Activated CD8-positive, alpha-beta memory T cell treated with anti-CD3 and anti-CD28 coated beads, Interleukin-2, amount 10 ng/mL, durations not matched to agents 7 days and 5 days (primary cell): ENCODE data around the gene STK17A. TPM values are rescaled to one million over a fixed set of nuclear protein-coding genes. Genes with fewer than 3 reads are reported as not detected.
"Not testable (repeated sequence)": the region's sequence is repeated elsewhere in the genome, so short reads cannot be mapped to it uniquely, and the experiment has no call there.

Source experiments
- ATAC-seq: fragments of 150-1000 bp; cut with Tn5 transposase; one replicate; pipeline ENCODE4 v1.10.0; 2021; ENCODE audit warnings: moderate library complexity
- CTCF ChIA-PET: fragments of 350-600 bp; sonication (Branson Sonifier 250); formaldehyde crosslinking; loops from one replicate; lab custom pipeline; 2021; ENCODE audit warnings: antibody characterized with exemption; lab: Charles Lee
- DNase-seq: peaks from one replicate; pipeline ENCODE4 v3.0.0-alpha.2; 2020
- H3K27ac Mint-ChIP-seq: one replicate; pipeline ENCODE4 v1.8.0; 2021; ENCODE audit warnings: mild to moderate bottlenecking, mixed read lengths
- H3K27me3 Mint-ChIP-seq: one replicate; pipeline ENCODE4 v1.8.0; 2021; ENCODE audit warnings: mixed read lengths
- H3K36me3 Mint-ChIP-seq: one replicate; pipeline ENCODE4 v1.8.0; 2021; ENCODE audit warnings: mild to moderate bottlenecking, mixed read lengths
- H3K4me1 Mint-ChIP-seq: one replicate; pipeline ENCODE4 v1.8.0; 2021; ENCODE audit warnings: mixed read lengths
- H3K4me3 Mint-ChIP-seq: one replicate; pipeline ENCODE4 v1.8.0; 2021; ENCODE audit warnings: mild to moderate bottlenecking, moderate library complexity, mixed read lengths
- H3K9me3 Mint-ChIP-seq: one replicate; pipeline ENCODE4 v1.8.0; 2022; ENCODE audit warnings: low read depth, mixed read lengths
- total RNA-seq, 2 experiments: library from RNA; stranded (reverse); gene quantifications; one replicate each; pipeline ENCODE4 v1.2.3, GENCODE V29; 2021

Gene STK17A
- total RNA-seq, 2 experiments from 2014 or later: 84.9 to 86.1 TPM

DNA sequence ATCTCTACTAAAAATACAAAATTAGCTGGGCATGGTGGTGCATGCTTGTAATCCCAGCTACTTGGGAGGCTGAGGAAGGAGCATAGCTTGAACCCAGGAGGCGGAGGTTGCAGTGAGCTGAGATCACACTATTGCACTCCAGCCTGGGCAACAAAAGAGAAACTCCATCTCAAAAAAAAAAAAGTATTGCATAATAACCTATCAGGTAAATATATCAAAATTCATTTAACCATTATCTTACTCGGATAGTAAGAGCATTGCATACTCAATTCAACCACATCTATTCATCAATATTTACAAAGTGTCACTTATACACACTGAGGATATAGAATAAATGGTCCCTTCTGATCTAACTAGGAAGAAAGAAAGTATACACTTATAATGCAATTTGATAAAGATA lies 9.1 kb upstream of the STK17A start:
- H3K27ac Mint-ChIP-seq, H3K27me3 Mint-ChIP-seq, DNase-seq, H3K36me3 Mint-ChIP-seq, ATAC-seq, H3K9me3 Mint-ChIP-seq, H3K4me3 Mint-ChIP-seq: not testable (repeated sequence)
- H3K4me1 Mint-ChIP-seq: peaks cover 47% of the 10 kb centered on the region
- CTCF ChIA-PET: interaction anchor here (1.7 to 4.8 kb wide), 5 partner anchors 8 to 265 kb away, joined by 5 to 77 read pairs (median 10); partner anchors contain the start of gene STK17A

DNA sequence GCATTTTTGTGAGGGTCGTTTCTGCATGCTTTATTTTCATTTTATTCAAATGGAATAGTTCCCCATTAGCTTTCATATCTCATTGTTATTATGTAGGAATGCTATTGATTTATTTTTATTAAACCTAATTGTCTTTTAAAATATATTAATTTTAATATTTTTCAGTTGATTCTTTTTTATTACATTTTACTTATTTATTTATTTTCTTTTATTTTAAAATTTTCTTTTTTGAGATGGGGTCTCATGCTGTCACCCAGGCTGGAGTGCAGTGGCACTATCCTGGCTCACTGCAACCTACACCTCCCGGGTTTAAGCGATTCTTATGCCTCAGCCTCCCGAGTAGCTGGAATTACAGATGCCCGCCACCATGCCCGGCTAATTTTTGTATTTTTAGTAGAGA lies 7.4 kb upstream of the STK17A start:
- peaks cover 34% of the 10 kb centered on the region for H3K4me1 Mint-ChIP-seq
- H3K4me3 Mint-ChIP-seq: no peak overlapping the region
- peaks cover 9% of the 10 kb centered on the region for H3K36me3 Mint-ChIP-seq
- ATAC-seq: no peak
- no peaks in the 10 kb centered on the region for H3K9me3 Mint-ChIP-seq
- CTCF ChIA-PET: interaction anchor here (0.8 to 2.0 kb wide), 4 partner anchors 12 to 263 kb away, joined by 3 to 7 read pairs (median 6); no protein-coding TSS in a partner anchor
- no peaks in the 10 kb centered on the region for H3K27me3 Mint-ChIP-seq
- no peak for DNase-seq
- no peak overlapping the region for H3K27ac Mint-ChIP-seq

DNA sequence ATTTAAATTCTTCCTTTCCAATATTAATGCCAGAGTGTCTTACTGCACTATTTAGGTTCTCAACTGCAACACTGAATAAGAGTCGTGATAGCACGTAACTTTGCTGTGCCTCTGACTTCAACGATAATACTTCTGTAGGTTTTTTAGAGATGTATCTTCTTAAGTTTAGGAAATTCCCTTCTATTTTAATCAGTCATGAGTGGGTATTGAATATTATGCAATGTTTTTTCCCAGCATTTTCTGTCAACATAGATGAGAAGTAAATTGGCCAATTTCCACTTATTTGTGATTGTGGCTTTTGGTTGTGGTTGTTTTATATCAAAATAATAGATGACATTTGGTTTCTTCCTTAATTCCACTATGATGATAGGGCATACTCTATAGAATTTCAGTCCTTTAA lies 6.7 kb upstream of the STK17A start:
- Mint-ChIP-seq H3K4me3 (no peak overlapping the region), H3K27ac (no peak overlapping the region), H3K4me1 (peaks cover 29% of the 10 kb centered on the region), H3K9me3 (no peaks in the 10 kb centered on the region), H3K36me3 (peaks cover 9% of the 10 kb centered on the region), H3K27me3 (peaks cover 6% of the 10 kb centered on the region)
- CTCF ChIA-PET: interaction anchor here (2.0 kb wide), 1 partner anchor 263 kb away, joined by 7 read pairs; no protein-coding TSS in a partner anchor
- no peak for DNase-seq
- no peak for ATAC-seq

DNA sequence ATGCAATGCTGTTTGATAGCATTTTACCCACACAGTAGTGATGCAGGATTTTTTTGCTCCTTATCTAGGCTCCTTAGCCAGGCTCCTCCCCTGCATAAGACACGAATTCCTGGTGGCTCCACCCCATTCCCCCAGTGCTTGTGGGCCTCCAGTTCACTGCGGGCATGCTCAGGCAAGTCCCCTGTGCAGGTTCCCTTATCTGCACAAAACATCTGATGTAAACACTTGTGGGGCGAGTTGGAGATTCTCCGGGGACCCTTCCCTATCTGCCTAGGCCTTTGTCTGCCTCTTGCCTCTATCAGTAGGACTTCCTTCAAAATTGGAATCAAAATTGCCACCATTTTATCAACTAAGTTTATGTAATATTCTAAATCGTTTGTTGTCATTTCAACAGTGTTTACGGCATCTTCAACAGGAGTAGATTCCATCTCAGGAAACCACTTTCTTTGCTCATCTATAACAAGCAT lies 5.4 kb upstream of the STK17A start:
- H3K36me3 Mint-ChIP-seq: peaks cover 9% of the 10 kb centered on the region
- H3K4me1 Mint-ChIP-seq: peaks cover 28% of the 10 kb centered on the region
- DNase-seq (no peak), ATAC-seq (no peak)
- CTCF ChIA-PET: interaction anchor here (1.5 to 2.0 kb wide), 2 partner anchors 122 to 127 kb away, joined by 5 to 9 read pairs; no protein-coding TSS in a partner anchor
- no peak overlapping the region for H3K27ac Mint-ChIP-seq
- H3K4me3 Mint-ChIP-seq: no peak overlapping the region
- peaks cover 17% of the 10 kb centered on the region for H3K27me3 Mint-ChIP-seq
- H3K9me3 Mint-ChIP-seq: no peaks in the 10 kb centered on the region

DNA sequence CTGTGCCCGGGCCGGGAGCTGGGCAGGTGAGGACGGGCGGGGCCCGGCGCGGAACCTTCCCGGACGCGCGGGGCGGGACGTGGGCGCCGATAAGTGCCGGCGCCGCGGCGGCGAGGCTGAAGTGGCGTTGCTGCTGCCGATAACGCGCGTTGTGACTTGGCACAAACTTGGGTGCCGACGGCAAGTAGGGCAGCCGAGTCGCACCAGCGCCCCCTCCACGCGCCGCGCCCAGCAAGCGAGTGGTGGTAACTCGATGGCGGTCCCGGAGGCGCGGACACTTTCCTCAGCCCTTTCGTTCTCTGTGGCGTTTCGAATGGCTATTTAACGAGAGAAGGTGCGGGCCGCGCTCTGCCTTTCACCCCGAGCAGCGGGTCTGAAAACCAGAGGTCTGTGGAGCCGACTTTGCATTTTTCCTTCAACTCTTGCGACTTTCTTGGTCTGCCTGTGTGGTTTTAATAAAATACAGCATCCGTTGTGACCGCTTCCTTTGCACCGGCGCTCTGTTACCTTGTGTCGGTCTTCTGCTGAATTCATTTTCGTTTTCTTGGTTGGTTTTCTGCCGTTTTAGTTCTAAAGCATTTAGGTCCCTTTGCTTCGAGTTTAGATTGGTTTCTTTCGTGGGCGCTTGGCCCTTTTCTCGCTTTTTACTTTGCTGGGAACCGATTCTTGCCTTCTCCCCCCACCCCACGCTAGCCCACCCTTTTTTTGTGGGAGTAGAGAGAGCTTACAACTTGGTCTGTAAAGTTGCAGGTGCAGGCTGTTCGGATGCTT lies 701 bp downstream of the STK17A start:
- H3K4me1 Mint-ChIP-seq: peaks cover 25% of the 10 kb centered on the region
- peak overlapping the region; percentile 98 for H3K4me3 Mint-ChIP-seq
- H3K36me3 Mint-ChIP-seq: peaks cover 32% of the 10 kb centered on the region
- H3K9me3 Mint-ChIP-seq: no peaks in the 10 kb centered on the region
- peak overlapping the region; percentile 97 for H3K27ac Mint-ChIP-seq
- DNase-seq (peak; percentile 82), ATAC-seq (peak; percentile 30)
- H3K27me3 Mint-ChIP-seq: peaks cover 18% of the 10 kb centered on the region
- CTCF ChIA-PET: interaction anchor here (0.6 to 8.9 kb wide), 61 partner anchors 7 to 652 kb away, joined by 3 to 332 read pairs (median 7); partner anchors contain the start of gene COA1

DNA sequence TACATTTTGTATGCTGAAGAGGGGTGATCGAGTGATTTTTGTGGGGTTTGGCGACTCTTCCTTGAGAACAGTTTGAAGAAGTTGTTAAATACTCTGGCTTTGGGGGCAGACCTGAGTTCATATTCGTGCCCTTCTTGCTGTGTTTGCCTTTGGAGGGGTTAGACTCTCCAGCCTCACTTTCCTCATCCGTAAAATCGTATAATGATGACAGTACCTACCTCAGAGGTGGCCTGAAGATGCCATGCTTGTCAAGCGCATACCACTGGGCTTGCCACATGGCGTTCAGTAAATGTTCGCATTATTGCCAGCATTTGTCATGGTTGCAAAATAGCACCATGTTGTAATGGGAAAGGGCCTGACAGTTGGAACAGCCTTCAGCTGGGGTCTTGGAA lies 1.3 kb downstream of the STK17A start:
- CTCF ChIA-PET: interaction anchor here (1.1 to 8.9 kb wide), 13 partner anchors 10 to 252 kb away, joined by 3 to 332 read pairs (median 22); no protein-coding TSS in a partner anchor
- peaks cover 18% of the 10 kb centered on the region for H3K27me3 Mint-ChIP-seq
- DNase-seq (peak; percentile 64), ATAC-seq (no peak)
- H3K4me3 Mint-ChIP-seq: peak overlapping the region; percentile 98
- peaks cover 33% of the 10 kb centered on the region for H3K36me3 Mint-ChIP-seq
- no peaks in the 10 kb centered on the region for H3K9me3 Mint-ChIP-seq
- peak overlapping the region; percentile 97 for H3K27ac Mint-ChIP-seq
- H3K4me1 Mint-ChIP-seq: peaks cover 31% of the 10 kb centered on the region

DNA sequence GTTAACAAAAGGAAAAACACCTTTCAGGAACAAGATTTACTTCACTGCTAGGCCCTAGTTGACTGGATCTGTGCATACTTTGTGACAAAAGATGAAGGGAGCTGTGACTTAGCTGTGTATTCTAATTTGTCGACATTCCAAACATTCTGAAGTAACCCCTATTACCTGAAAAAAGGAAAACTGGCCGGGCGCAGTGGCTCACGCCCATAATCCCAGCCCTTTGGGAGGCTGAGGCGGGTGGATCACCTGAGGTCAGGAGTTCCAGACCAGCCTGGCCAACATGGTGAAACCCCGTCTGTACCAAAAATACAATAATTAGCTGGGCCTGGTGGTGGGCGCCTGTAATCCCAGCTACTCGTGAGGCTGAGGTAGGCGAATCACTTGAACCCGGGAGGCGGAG lies 1.8 kb downstream of the STK17A start:
- peaks cover 38% of the 10 kb centered on the region for H3K36me3 Mint-ChIP-seq
- H3K27ac Mint-ChIP-seq: peak overlapping the region; percentile 97
- peak overlapping the region; percentile 98 for H3K4me3 Mint-ChIP-seq
- H3K9me3 Mint-ChIP-seq, ATAC-seq, DNase-seq: not testable (repeated sequence)
- CTCF ChIA-PET: interaction anchor here (0.8 to 8.9 kb wide), 13 partner anchors 9 to 252 kb away, joined by 3 to 332 read pairs (median 5); no protein-coding TSS in a partner anchor
- H3K27me3 Mint-ChIP-seq: peaks cover 18% of the 10 kb centered on the region
- H3K4me1 Mint-ChIP-seq: peaks cover 36% of the 10 kb centered on the region

DNA sequence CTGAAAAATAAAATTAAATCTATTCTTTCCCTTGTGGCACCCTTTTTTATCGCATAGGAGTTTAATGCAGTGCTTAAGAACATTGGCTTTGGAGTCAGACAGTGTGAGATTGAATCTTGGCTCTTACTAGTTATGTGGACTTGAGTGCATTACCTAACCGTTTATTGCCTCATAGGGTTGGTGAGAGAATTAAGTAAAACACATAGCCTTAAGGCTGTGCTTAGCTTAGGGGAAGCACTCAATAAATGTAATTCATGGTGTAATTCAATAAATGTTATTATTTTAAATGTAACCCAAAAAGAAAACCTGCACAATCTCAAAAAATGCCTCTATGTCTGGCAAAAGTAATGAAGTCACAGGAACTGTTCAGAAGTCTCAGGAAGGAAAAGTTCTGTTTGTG lies 2.7 kb downstream of the STK17A start:
- CTCF ChIA-PET: interaction anchor here (1.0 to 8.9 kb wide), 7 partner anchors 13 to 251 kb away, joined by 3 to 332 read pairs (median 4); no protein-coding TSS in a partner anchor
- no peaks in the 10 kb centered on the region for H3K9me3 Mint-ChIP-seq
- H3K27me3 Mint-ChIP-seq: peaks cover 18% of the 10 kb centered on the region
- ATAC-seq (no peak), DNase-seq (no peak)
- H3K36me3 Mint-ChIP-seq: peaks cover 43% of the 10 kb centered on the region
- peak overlapping the region; percentile 97 for H3K27ac Mint-ChIP-seq
- H3K4me1 Mint-ChIP-seq: peaks cover 44% of the 10 kb centered on the region
- H3K4me3 Mint-ChIP-seq: peak overlapping the region; percentile 98

DNA sequence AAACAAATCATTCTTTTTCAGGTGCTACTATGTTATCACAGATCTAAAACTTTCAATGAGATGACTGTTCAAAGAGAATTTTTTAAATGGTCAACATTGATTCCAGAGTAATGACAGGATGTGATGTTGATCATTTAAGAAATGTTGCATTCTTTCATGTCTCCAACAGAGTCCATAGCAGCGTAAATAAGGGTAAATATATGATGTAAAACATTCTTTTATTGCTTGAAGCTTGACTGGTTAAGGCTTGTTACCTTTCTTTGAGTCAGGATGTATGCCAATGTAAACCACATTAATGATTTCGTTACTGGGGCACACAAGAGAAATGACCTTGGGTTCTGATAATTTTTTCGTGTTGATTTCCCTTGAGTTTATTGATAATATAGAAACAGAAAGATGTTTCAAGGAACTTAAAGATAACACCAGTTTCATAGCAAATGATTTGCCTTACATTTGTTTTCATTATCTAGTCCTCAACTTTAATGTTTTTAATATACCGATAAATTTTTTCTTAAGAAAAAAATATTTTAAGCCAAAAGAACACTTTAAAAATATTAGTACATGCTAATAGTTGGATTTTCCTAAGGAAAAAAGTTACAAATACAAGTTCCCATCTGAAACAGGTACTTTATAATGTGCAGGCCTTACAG lies 3.5 kb downstream of the STK17A start:
- peak overlapping the region; percentile 98 for H3K4me3 Mint-ChIP-seq
- CTCF ChIA-PET: interaction anchor here (0.7 to 8.9 kb wide), 8 partner anchors 12 to 250 kb away, joined by 3 to 332 read pairs (median 4); no protein-coding TSS in a partner anchor
- no peak for DNase-seq
- H3K4me1 Mint-ChIP-seq: peaks cover 51% of the 10 kb centered on the region
- peak overlapping the region; percentile 97 for H3K27ac Mint-ChIP-seq
- ATAC-seq: no peak
- H3K9me3 Mint-ChIP-seq: no peaks in the 10 kb centered on the region
- H3K27me3 Mint-ChIP-seq: peaks cover 11% of the 10 kb centered on the region
- H3K36me3 Mint-ChIP-seq: peaks cover 45% of the 10 kb centered on the region

DNA sequence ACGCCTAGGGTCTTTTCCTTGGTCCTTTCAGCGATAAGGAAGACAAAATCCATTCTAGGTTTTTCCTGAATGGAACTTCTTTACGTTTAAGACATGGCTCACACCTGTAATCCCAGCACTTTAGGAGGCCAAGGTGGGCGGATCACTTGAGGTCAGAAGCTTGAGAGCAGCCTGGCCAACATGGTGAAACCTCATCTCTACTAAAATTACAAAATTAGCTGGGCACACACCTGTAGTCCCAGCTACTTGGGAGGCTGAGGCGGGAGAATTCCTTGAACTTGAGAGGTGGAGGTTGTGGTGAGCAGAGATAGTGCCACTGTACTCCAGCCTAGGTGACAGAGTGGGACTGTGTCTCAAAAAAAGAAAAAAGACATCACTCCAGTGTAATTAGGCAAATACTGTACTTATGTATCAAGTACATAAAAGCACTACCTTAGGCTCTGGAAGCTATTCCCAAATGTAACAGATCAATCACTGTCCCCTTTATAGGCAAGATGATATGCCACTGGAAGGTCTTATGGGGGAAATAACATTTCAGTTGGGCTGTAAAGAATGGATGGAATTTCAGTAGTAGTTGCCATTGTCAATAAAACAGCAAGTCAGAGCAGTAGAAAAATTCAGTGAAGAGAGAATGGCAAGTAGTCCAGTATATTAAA lies 5.7 kb downstream of the STK17A start:
- ATAC-seq (no peak), DNase-seq (no peak)
- Mint-ChIP-seq H3K4me1 (peaks cover 63% of the 10 kb centered on the region), H3K9me3 (no peaks in the 10 kb centered on the region), H3K27ac (peak overlapping the region; percentile 62), H3K4me3 (peak overlapping the region; percentile 29), H3K27me3 (no peaks in the 10 kb centered on the region), H3K36me3 (peaks cover 54% of the 10 kb centered on the region)
- CTCF ChIA-PET: interaction anchor here (1.4 to 8.9 kb wide), 3 partner anchors 17 to 111 kb away, joined by 4 to 332 read pairs (median 90); no protein-coding TSS in a partner anchor

DNA sequence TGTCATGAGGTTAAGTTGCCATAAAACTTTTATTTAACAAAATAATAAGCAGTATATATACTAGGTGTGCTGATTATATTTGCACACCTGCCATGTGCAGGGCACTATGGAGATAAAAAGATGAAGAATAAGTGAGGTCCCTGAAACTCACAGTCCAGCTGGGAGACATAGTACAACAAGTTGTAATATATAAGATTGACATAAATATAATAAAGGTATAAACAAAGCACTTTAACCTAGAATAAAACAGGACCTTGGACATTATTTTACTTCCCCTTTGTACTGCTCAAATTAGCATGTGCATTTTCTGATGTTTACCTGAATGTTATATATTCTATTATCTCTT lies 6.2 kb downstream of the STK17A start:
- H3K27ac Mint-ChIP-seq: peak overlapping the region; percentile 62
- peaks cover 68% of the 10 kb centered on the region for H3K4me1 Mint-ChIP-seq
- CTCF ChIA-PET: interaction anchor here (8.3 kb wide), 1 partner anchor 41 kb away, joined by 90 read pairs; no protein-coding TSS in a partner anchor
- no peaks in the 10 kb centered on the region for H3K27me3 Mint-ChIP-seq
- H3K9me3 Mint-ChIP-seq: no peaks in the 10 kb centered on the region
- no peak for DNase-seq
- no peak for ATAC-seq
- peak overlapping the region; percentile 50 for H3K4me3 Mint-ChIP-seq
- H3K36me3 Mint-ChIP-seq: peaks cover 53% of the 10 kb centered on the region

DNA sequence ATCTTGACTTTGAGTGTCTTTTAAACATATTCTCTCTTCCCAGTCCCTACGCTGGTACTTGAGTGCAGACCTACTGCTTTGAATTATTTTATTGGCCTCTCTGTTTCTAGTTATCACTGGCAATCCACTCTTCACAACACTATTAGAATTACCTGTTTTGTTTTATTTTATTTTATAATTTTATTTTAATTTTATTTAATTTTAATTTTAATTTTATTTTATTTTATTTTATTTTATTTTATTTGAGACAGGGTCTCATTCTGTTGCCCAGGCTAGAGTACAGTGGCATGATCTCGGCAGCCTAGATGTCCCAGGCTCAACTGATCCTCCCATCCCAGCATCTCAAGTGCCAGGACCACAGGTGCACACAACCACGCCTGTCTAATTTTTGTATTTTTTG lies 6.8 kb downstream of the STK17A start:
- Mint-ChIP-seq H3K9me3 (no peaks in the 10 kb centered on the region), H3K27ac (peak overlapping the region; percentile 72), H3K36me3 (peaks cover 47% of the 10 kb centered on the region), H3K4me3 (peak overlapping the region; percentile 50), H3K4me1 (peaks cover 74% of the 10 kb centered on the region), H3K27me3 (no peaks in the 10 kb centered on the region)
- CTCF ChIA-PET: interaction anchor here (2.0 kb wide), 1 partner anchor 7 kb away, joined by 16 read pairs; the partner anchor contains the start of gene STK17A
- DNase-seq (no peak), ATAC-seq (no peak)
